Measurements from ENCODE around the gene FILIP1L.

FILIP1L gene

DNA sequence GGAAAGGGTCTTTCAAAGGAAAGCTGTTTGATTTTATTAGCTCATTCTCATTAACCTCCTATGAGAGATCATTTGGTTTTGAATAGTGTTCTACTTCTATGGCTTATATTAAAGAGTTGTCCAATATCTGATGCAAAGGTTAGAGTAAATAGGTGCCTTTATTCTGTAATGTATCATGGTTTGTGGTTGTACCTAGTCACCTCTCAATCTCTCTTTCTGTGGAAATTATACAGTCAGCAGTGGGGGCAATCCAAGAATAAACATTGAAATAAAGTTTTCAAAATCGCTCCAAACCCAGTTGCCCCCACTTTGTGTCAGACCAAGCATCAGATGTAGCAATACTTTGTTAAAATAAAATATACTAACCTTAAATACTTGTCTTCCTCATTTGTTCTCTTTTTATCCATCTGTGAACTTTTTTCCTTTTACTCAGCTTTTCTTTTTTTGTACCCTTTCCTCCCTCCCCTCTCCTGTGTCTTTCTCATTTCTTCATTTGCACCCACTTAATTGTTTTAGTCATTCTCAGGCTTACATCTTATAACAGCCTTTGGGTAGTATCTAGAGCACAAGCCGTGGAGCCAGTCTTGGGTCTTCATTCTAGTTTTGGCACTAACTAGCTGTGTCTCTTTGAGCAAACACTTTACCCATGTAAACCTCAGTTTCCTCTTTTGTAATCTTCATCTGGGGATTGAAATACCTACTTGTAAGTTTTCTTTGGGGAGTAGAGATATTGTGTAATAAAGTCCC, 279.9 kb downstream of the FILIP1L start:
- Histone ChIP-seq H3K9me3 (ENCODE audit: insufficient read depth, low read depth, low read length) (no peaks in the 10 kb centered on the region), H2AFZ (ENCODE audit: insufficient read depth, low read length, poor library complexity) (no peak overlapping the region), H3K27me3 (ENCODE audit: insufficient read depth, low read length) (no peaks in the 10 kb centered on the region), H3K14ac (ENCODE audit: low read length) (no peak overlapping the region), H3K23ac (ENCODE audit: low read length) (no peak overlapping the region), H3K36me3 (ENCODE audit: control insufficient read depth in 1 of 2, insufficient read depth in 2 of 2, low read length in 2 of 2) (no peaks in the 10 kb centered on the region), H3K27ac (ENCODE audit: low read depth, low read length) (no peak overlapping the region), H3K4me3 (ENCODE audit: low read depth, low read length) (no peak overlapping the region), H3K4me1 (ENCODE audit: control insufficient read depth in 1 of 2, insufficient read depth in 2 of 2, low read length in 2 of 2) (no peaks in the 10 kb centered on the region), H3K79me1 (ENCODE audit: low read length) (no peaks in the 10 kb centered on the region), H2BK120ac (ENCODE audit: insufficient read depth, low read length, poor library complexity) (no peak overlapping the region), H3K4me2 (ENCODE audit: low read length) (no peak overlapping the region), H4K91ac (ENCODE audit: low read depth, low read length) (no peak overlapping the region), H3K79me2 (ENCODE audit: control insufficient read depth, insufficient read depth, low read length, poor library complexity) (no peaks in the 10 kb centered on the region), H4K8ac (ENCODE audit: low read depth, low read length) (no peak overlapping the region), H2BK5ac (ENCODE audit: low read depth, low read length, poor library complexity) (no peak overlapping the region), H3K18ac (ENCODE audit: low read length) (no peak overlapping the region), H4K12ac (ENCODE audit: low read depth, low read length) (no peak overlapping the region), H2AK5ac (ENCODE audit: low read length) (no peak overlapping the region), H2BK12ac (ENCODE audit: low read length) (no peak overlapping the region), H3K9ac (ENCODE audit: low read length) (no peak overlapping the region), H3K4ac (ENCODE audit: low read depth, low read length) (no peak overlapping the region)
- no CpG with 5 or more reads among the region's 2 CpGs for WGBS (ENCODE audit: extremely low coverage, insufficient coverage, insufficient read length)
- DNase-seq = no peak

DNA sequence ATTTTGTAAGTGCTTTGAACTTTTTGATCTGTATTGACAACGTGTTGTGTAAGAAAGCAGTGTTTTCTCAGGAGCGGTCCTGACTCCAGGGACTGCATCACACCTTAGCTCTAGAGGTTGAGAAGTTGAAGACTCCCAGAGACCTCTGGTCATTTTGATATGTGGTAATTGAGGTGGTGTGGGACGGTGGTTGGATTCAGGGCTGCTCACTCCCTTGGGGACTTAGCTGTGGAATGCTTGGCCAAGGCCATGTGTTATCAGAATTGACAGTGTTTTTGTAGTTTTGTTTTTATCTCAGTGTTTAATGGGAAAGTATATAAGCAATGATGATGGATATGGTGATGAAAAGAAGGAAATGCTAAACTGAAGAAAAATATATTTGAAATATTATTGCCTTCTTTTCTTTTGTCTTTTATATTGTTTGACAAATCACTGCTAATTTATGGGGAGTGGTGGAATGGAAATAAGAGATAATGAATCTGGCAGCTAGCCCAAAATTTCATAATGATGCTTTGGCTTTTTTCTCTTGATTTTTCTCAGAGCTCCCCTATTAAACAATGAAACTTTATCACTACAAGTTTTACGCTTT, 280.6 kb downstream of the FILIP1L start:
- Histone ChIP-seq H3K4me1 (ENCODE audit: control insufficient read depth in 1 of 2, insufficient read depth in 2 of 2, low read length in 2 of 2) (no peaks in the 10 kb centered on the region), H3K4me2 (ENCODE audit: low read length) (no peak overlapping the region), H3K27ac (ENCODE audit: low read depth, low read length) (no peak overlapping the region), H4K12ac (ENCODE audit: low read depth, low read length) (no peak overlapping the region), H3K27me3 (ENCODE audit: insufficient read depth, low read length) (no peaks in the 10 kb centered on the region), H2AK5ac (ENCODE audit: low read length) (no peak overlapping the region), H2BK12ac (ENCODE audit: low read length) (no peak overlapping the region), H4K8ac (ENCODE audit: low read depth, low read length) (no peak overlapping the region), H3K23ac (ENCODE audit: low read length) (no peak overlapping the region), H3K4ac (ENCODE audit: low read depth, low read length) (no peak overlapping the region), H2BK5ac (ENCODE audit: low read depth, low read length, poor library complexity) (no peak overlapping the region), H2AFZ (ENCODE audit: insufficient read depth, low read length, poor library complexity) (no peak overlapping the region), H3K4me3 (ENCODE audit: low read depth, low read length) (no peak overlapping the region), H4K91ac (ENCODE audit: low read depth, low read length) (no peak overlapping the region), H3K9ac (ENCODE audit: low read length) (no peak overlapping the region), H3K79me2 (ENCODE audit: control insufficient read depth, insufficient read depth, low read length, poor library complexity) (no peaks in the 10 kb centered on the region), H3K79me1 (ENCODE audit: low read length) (no peaks in the 10 kb centered on the region), H3K14ac (ENCODE audit: low read length) (no peak overlapping the region), H3K36me3 (ENCODE audit: control insufficient read depth in 1 of 2, insufficient read depth in 2 of 2, low read length in 2 of 2) (no peaks in the 10 kb centered on the region), H3K18ac (ENCODE audit: low read length) (no peak overlapping the region), H3K9me3 (ENCODE audit: insufficient read depth, low read depth, low read length) (no peaks in the 10 kb centered on the region), H2BK120ac (ENCODE audit: insufficient read depth, low read length, poor library complexity) (no peak overlapping the region)
- no CpG with 5 or more reads among the region's 4 CpGs for WGBS (ENCODE audit: extremely low coverage, insufficient coverage, insufficient read length)
- no peak for DNase-seq

DNA sequence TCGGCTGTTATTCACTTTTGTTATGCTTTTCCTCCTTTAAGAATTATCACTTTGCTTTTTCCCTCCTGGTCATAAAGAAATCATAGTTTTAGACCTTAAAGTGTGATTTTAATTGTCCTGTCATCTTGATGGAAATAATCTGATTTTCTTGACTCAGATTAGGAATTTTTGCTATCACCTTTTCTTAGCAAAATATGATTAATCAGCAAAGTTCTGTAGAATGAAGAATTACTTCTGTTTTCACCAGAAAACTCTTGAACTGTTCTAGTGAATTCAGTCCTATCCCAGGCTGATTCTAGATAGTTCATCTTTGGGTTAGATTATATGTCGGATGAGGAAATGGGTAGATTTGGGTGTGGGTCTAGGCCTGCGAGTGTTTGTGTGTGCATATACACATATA, 284.5 kb downstream of the FILIP1L start:
- Histone ChIP-seq H3K18ac (ENCODE audit: low read length) (no peak overlapping the region), H3K9ac (ENCODE audit: low read length) (no peak overlapping the region), H2AK5ac (ENCODE audit: low read length) (no peak overlapping the region), H4K12ac (ENCODE audit: low read depth, low read length) (no peak overlapping the region), H3K4me1 (ENCODE audit: control insufficient read depth in 1 of 2, insufficient read depth in 2 of 2, low read length in 2 of 2) (no peaks in the 10 kb centered on the region), H4K8ac (ENCODE audit: low read depth, low read length) (no peak overlapping the region), H3K14ac (ENCODE audit: low read length) (no peak overlapping the region), H3K4me2 (ENCODE audit: low read length) (no peak overlapping the region), H3K4ac (ENCODE audit: low read depth, low read length) (no peak overlapping the region), H3K23ac (ENCODE audit: low read length) (no peak overlapping the region), H3K9me3 (ENCODE audit: insufficient read depth, low read depth, low read length) (no peaks in the 10 kb centered on the region), H2BK12ac (ENCODE audit: low read length) (no peak overlapping the region), H3K27ac (ENCODE audit: low read depth, low read length) (no peak overlapping the region), H3K4me3 (ENCODE audit: low read depth, low read length) (no peak overlapping the region), H3K79me2 (ENCODE audit: control insufficient read depth, insufficient read depth, low read length, poor library complexity) (no peaks in the 10 kb centered on the region), H2BK120ac (ENCODE audit: insufficient read depth, low read length, poor library complexity) (no peak overlapping the region), H2BK5ac (ENCODE audit: low read depth, low read length, poor library complexity) (no peak overlapping the region), H4K91ac (ENCODE audit: low read depth, low read length) (no peak overlapping the region), H2AFZ (ENCODE audit: insufficient read depth, low read length, poor library complexity) (no peak overlapping the region), H3K27me3 (ENCODE audit: insufficient read depth, low read length) (no peaks in the 10 kb centered on the region), H3K79me1 (ENCODE audit: low read length) (no peaks in the 10 kb centered on the region), H3K36me3 (ENCODE audit: control insufficient read depth in 1 of 2, insufficient read depth in 2 of 2, low read length in 2 of 2) (no peaks in the 10 kb centered on the region)
- no peak for DNase-seq
- no CpG with 5 or more reads among the region's 3 CpGs for WGBS (ENCODE audit: extremely low coverage, insufficient coverage, insufficient read length)

DNA sequence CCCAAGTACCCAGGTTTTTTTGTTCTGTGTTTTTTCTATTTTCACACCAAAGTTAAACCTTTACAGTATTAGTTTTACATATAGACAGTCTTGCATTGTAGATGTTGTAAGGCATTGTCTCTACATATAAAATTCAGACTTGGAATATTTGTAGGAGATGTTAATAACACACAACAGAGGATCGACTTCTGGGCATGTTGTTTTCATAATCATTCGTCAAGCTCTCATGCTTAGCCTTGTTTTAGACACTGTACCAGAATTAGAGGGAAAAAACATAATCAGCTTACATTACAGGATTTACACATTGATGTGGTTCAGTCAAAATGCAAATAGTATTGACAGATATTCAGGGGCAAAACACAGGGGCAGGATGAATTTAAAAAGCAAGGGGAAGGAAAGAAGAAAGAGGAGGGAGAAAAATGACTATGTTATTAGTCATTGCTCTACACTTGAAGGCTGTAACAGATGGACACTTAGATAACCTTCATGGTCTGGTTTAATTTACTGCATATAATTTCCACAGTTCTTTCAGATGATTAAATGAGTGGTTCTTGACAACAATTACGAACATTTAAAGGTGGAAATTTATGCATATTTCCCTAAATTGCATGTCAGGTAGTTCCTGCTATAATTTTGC, 289.2 kb downstream of the FILIP1L start:
- Histone ChIP-seq H4K12ac (ENCODE audit: low read depth, low read length) (no peak overlapping the region), H3K23ac (ENCODE audit: low read length) (no peak overlapping the region), H3K4me2 (ENCODE audit: low read length) (no peak overlapping the region), H2BK12ac (ENCODE audit: low read length) (no peak overlapping the region), H2AFZ (ENCODE audit: insufficient read depth, low read length, poor library complexity) (no peak overlapping the region), H3K4me1 (ENCODE audit: control insufficient read depth in 1 of 2, insufficient read depth in 2 of 2, low read length in 2 of 2) (no peaks in the 10 kb centered on the region), H4K91ac (ENCODE audit: low read depth, low read length) (no peak overlapping the region), H2BK120ac (ENCODE audit: insufficient read depth, low read length, poor library complexity) (no peak overlapping the region), H3K18ac (ENCODE audit: low read length) (no peak overlapping the region), H3K36me3 (ENCODE audit: control insufficient read depth in 1 of 2, insufficient read depth in 2 of 2, low read length in 2 of 2) (no peaks in the 10 kb centered on the region), H4K8ac (ENCODE audit: low read depth, low read length) (no peak overlapping the region), H2AK5ac (ENCODE audit: low read length) (no peak overlapping the region), H3K79me1 (ENCODE audit: low read length) (no peaks in the 10 kb centered on the region), H3K14ac (ENCODE audit: low read length) (no peak overlapping the region), H2BK5ac (ENCODE audit: low read depth, low read length, poor library complexity) (no peak overlapping the region), H3K4me3 (ENCODE audit: low read depth, low read length) (no peak overlapping the region), H3K9ac (ENCODE audit: low read length) (no peak overlapping the region), H3K27ac (ENCODE audit: low read depth, low read length) (no peak overlapping the region), H3K79me2 (ENCODE audit: control insufficient read depth, insufficient read depth, low read length, poor library complexity) (no peaks in the 10 kb centered on the region), H3K4ac (ENCODE audit: low read depth, low read length) (no peak overlapping the region), H3K27me3 (ENCODE audit: insufficient read depth, low read length) (no peaks in the 10 kb centered on the region), H3K9me3 (ENCODE audit: insufficient read depth, low read depth, low read length) (no peaks in the 10 kb centered on the region)
- WGBS (ENCODE audit: extremely low coverage, insufficient coverage, insufficient read length) = no CpG with 5 or more reads among the region's 3 CpGs
- DNase-seq = peak in 1 of 2 donors; percentile 29
